Keratinocyte (primary cell): ENCODE measurements around the gene GSTM4.

ENCODE experiments used
- CTCF ChIP-seq, 3 experiments: IDR thresholded peaks in 1 of 3; conservative IDR thresholded peaks in 1 of 3; optimal IDR thresholded peaks in 1 of 3; 2 replicates in 2 of 3; 3 replicates in 1 of 3; pipeline versions ENCODE3 to v1.5.1; 2011; ENCODE audit warnings: low read length in 3 of 3, mild to moderate bottlenecking in 3 of 3, moderate library complexity in 2 of 3, control low read depth in 1 of 3, inconsistent platforms in 1 of 3; ENCODE audit not compliant: insufficient read depth in 2 of 3; ENCODE audit errors: extremely low read depth in 1 of 3
- EZH2 ChIP-seq: IDR thresholded peaks from one replicate; pipeline ENCODE4 v1.6.1; 2012; ENCODE audit warnings: inconsistent platforms, mild to moderate bottlenecking, low read length, moderate library complexity

- TF ChIP-seq CTCF (optimal IDR thresholded peaks at IDR 0.05 in 1 of 3, IDR thresholded peaks at IDR 0.05 in 1 of 3, conservative IDR thresholded peaks at IDR 0.05 in 1 of 3; ENCODE audit: extremely low read depth in 1 of 3, insufficient read depth in 2 of 3, low read length in 3 of 3) (no peak), EZH2 (no peak)
Observed at GRCh38 chr1:109623601-109624161, 32.2 kb upstream of the GSTM4 start.
